SK-N-DZ (cell line): Measurements from ENCODE around the gene DNAJB5.

ENCODE experiments used
- DNase-seq: peaks from one replicate; pipeline ENCODE4 v3.0.0-alpha.2; 2015; ENCODE audit warnings: low spot score

DNAJB5 gene

DNA sequence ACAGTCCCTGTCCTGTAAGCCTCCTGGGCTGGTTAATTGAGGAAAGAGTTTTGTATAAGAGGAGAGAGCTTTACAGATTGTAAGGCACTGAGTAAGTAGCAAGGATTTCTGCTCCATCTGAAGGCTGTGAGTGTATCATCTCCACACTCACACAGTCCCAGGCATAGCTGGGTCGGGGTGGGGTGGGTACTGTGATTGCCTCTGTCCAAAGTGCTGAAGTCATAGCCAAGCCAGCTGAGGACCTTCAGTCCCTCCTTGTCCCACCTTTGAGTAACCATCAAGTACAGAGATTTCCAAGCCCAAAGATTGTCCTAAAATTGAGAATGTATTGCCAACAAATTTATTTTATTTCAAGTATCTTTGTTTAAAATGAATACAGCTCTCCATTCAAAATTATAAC is 5.5 kb upstream of the DNAJB5 start:
- DNase-seq, result no peak

DNA sequence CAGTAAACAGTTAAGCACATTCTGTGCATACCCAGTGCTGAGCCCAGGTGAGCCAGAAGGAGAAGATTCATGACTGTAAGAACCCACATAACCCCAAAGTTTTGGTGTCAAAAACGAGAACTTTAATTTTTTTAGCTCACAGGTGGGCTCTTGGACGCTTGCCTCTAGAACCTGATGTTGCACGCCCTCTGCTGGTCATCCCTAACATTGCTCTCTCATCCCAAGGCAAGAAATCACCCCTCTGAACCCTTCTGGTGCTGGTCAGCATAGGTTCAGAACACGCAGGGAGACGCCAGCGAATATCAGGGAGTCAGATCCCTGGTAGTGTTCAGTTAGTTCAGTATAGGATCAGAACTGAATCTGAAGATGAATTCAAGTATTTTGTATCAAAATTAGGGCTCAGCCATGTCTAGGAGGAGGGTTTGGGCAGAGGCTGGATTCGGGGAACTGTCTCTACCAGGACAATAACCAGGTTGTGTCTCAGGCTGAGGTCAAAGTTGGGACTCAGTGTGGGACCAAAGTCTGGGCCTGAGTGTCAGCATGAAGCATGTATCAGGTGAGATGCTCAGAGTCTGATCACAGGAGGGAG is 4.1 kb upstream of the DNAJB5 start:
- peak; percentile 73 for DNase-seq

GRCh38 chr9:34986540-34987047 is 3.0 kb upstream of the DNAJB5 start:
- DNase-seq, result peak; percentile 58

- no peak for DNase-seq
These were observed 2.2 kb upstream of the DNAJB5 start for GRCh38 chr9:34987160-34987901.

GRCh38 chr9:34988218-34989002 is 1.1 kb upstream of the DNAJB5 start:
- DNase-seq, result peak; percentile 41

DNA sequence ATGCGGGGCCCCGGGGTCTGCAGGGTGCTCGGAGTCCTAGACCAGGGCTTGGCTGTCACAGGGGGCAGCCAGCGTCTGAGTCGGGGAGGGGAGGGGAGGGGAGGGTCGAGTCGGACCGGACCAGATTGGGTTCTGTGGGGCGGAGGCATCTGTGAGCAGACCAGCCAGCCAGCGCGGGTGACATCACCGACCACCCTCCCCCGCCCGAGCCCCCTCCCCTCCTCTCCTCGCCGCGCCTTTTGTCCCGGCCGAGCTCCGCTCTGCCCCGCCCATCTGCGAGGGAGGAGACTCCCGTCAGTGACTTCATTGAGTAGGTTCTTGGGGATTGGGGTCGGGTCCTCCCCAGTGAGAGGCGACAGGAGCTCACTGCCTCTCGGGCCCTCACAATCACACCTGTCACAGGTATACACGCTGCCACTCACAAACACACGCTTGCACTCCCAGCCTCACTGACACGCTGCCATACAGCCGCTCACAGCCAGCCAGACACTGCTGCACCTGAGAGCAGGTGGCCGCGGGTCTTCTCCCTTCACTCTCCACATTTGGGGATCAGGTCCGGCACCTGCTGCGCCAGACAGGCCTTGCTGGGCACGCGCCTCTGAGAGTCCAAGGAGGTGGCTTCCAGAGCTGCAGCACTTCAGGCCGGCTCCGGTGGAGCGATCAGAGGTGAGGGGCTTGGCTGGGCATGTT is 546 bp downstream of the DNAJB5 start:
- DNase-seq, result peak; percentile 74

DNA sequence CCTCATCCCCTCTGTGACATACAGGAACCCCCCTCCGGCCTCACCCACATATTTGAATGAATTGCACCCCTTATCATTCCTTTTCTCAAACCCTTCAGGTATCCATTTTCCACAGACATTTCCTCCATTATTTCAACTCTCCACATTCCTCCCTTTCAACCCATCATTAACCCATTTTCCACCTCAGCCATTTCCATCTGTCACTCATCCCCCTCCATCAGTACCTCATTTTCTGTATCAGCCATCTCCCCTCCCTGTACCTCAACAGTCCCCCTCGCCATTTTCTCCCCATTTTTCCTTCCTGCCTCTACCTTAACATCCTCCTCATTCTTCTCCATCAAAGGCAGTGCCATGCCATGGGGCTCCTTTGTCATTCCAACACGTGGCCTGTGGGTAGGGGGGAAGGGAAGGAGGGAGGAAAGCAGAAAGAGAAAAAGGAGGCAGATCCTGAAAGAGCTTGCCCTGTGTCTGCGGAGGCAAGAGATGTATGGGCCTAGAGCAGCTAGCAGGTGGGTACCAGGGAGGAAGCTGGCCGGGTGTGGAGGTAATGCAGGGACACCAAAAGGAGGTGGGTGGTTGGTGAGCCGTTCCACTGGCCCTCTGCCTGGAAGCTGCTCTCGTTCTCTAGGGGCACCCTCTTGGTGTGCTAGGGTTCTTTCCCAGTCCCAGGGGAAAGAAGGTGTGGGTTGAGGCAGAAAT is 1.5 kb downstream of the DNAJB5 start:
- DNase-seq, result no peak

GRCh38 chr9:34991607-34992375 is 2.2 kb downstream of the DNAJB5 start:
- no peak for DNase-seq

GRCh38 chr9:34992376-34992951 is 2.9 kb downstream of the DNAJB5 start:
- no peak for DNase-seq

GRCh38 chr9:34993502-34994259 is 4.1 kb downstream of the DNAJB5 start:
- DNase-seq, result peak; percentile 51

DNA sequence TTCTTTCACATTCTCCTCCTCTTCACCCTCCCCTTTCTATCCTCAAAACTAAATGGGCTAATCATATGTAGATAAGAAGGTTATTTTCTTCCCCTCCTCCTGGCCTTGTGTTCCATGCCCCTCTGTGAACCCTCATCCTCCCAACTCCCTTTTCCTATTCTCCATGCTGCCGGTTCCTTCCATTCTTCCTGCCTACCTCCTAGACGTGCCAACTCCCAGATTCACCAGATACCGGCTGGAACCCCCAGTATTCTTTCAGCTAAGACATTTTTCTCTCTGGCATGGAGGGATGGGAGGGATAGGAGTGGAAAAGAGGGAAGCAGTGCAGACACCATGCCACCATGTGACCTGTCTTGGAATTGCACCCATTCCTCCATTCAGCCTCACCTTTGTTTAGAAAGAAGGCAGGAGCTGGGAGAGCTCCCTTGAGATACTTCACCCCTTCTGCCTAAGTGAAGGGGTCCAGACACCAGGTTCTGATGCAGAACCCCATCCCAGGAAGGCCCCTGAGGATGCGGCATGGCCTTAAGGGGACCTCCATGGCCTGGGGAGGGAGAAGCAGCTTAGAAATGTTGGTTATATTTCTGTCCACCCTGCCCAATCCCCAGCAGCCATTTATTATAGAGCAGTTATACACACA is 4.8 kb downstream of the DNAJB5 start:
- DNase-seq, result peak; percentile 72

- DNase-seq, result no peak
These were observed 5.5 kb downstream of the DNAJB5 start for GRCh38 chr9:34994900-34995669.

- DNase-seq, result no peak
These were observed 6.1 kb downstream of the DNAJB5 start for GRCh38 chr9:34995670-34996060.

DNA sequence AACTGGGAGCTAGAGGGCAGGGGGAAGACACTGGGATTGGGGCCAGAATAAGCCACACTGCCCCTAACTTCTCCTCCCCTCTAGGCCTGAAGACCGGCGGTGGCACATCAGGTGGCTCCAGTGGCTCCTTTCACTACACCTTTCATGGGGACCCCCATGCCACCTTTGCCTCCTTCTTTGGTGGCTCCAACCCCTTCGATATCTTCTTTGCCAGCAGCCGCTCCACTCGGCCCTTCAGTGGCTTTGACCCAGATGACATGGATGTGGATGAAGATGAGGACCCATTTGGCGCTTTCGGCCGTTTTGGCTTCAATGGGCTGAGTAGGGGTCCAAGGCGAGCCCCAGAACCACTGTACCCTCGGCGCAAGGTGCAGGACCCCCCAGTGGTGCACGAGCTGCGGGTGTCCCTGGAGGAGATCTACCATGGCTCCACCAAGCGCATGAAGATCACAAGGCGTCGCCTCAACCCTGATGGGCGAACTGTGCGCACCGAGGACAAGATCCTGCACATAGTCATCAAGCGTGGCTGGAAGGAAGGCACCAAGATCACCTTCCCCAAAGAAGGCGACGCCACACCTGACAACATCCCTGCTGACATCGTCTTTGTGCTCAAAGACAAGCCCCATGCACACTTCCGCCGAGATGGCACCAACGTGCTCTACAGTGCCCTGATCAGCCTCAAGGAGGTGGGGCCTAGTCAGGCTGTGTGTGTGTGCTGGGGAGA is 6.8 kb downstream of the DNAJB5 start:
- DNase-seq, result no peak

GRCh38 chr9:34996905-34997279 is 7.3 kb downstream of the DNAJB5 start:
- no peak for DNase-seq

DNA sequence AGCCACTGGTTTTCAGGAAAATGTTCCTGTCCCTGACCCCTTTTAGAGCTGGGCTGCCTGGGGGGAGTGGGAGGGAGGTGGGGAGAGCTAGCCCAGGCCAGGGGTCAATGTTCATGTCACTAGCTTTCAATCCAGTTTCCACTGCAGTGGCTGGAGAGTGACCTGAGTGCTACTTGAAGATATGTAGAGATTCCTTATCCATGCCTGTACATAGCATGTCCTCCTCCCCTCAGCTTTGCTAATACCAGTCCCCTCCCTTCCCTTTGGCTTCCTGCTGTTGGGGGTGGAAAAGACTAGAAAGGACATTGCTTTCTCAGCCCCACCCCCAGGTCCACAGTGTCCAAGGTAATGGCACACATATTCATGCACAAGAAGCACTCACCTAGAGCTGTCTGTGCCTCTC is 7.8 kb downstream of the DNAJB5 start:
- no peak for DNase-seq

DNA sequence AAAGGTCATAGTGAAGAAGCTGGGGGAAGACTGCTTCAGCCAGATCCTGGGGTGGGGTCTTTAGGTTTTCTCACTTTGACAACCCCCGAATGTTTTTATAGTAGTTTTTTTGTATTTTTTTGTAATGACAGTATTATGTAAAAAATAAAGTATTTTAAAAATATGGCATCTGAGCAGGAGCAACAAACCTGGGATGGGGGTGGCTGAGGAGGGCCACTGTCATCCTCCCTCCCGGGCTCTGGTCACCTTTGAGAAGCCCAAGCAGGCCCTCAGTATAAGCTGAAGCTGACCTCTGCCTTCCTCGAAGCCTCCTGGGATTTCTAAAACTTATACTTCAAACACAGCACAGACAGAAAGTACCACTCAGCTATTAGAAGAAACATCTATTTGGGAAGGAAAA is 8.7 kb downstream of the DNAJB5 start:
- no peak for DNase-seq
